AG04449 (cell line): ENCODE measurements around the gene IL1R2.
A peak's percentile ranks its signal among the peaks of the same experiment; 100 is the strongest.

ENCODE experiments used
- CTCF ChIA-PET: fragments of 350-600 bp; formaldehyde crosslinking; extraction: SDS; loops from one replicate; lab custom pipeline; 2021; ENCODE audit warnings: antibody characterized with exemption; lab: Yijun Ruan, JAX
- POLR2A ChIA-PET: fragments of 400-600, 350-600 bp; formaldehyde crosslinking; extraction: SDS; loops from one replicate; lab custom pipeline; 2020; ENCODE audit warnings: antibody characterized with exemption, inconsistent platforms; lab: Yijun Ruan, JAX
- DNase-seq: peaks from one replicate; pipeline ENCODE4 v3.0.0-alpha.2; 2010; ENCODE audit warnings: low read depth, low spot score
- H3K4me3 ChIP-seq: 2 replicates; pipeline ENCODE4 v1.5.1; 2011; ENCODE audit warnings: low read depth, mild to moderate bottlenecking, control low read depth, low read length
- CTCF ChIP-seq: IDR thresholded peaks from one replicate; pipeline ENCODE4 v1.5.1; 2011; ENCODE audit warnings: mild to moderate bottlenecking, moderate library complexity, low read length, control low read depth, inconsistent platforms; ENCODE audit not compliant: insufficient read depth; ENCODE audit errors: missing control alignments

IL1R2 gene

GRCh38 chr2:101971836-101972235 is 19.9 kb upstream of the IL1R2 start:
- POLR2A ChIA-PET = no interaction called here
- H3K4me3 ChIP-seq = no peak overlapping the region
- no peak for DNase-seq
- CTCF ChIA-PET = no interaction called here
- TF ChIP-seq CTCF = no peak

- ChIA-PET POLR2A (no interaction called here), CTCF (interaction anchor here (1.4 kb wide), 1 partner anchor 89 kb away, joined by 4 read pairs; no protein-coding TSS in a partner anchor)
- DNase-seq = peak; percentile 74
- TF ChIP-seq CTCF = no peak
- H3K4me3 ChIP-seq = no peak overlapping the region
Observed at GRCh38 chr2:101972621-101973434, 18.9 kb upstream of the IL1R2 start.

- CTCF ChIA-PET = interaction anchor here (1.0 kb wide), 1 partner anchor 45 kb away, joined by 3 read pairs; no protein-coding TSS in a partner anchor
Observed at GRCh38 chr2:101974663-101975062, 17.1 kb upstream of the IL1R2 start.

GRCh38 chr2:101975171-101975870 is 16.4 kb upstream of the IL1R2 start:
- DNase-seq = no peak
- CTCF ChIA-PET = interaction anchor here (1.0 kb wide), 2 partner anchors 31 to 45 kb away, joined by 3 to 4 read pairs; no protein-coding TSS in a partner anchor
- POLR2A ChIA-PET = interaction anchor here (0.6 kb wide), 1 partner anchor 155 kb away, joined by 4 read pairs; no protein-coding TSS in a partner anchor
- TF ChIP-seq CTCF = no peak
- H3K4me3 ChIP-seq = no peak overlapping the region

More at GRCh38 chr2:101974663-101975062, 17.1 kb upstream of the IL1R2 start:
- POLR2A ChIA-PET = interaction anchor here (0.6 kb wide), 1 partner anchor 156 kb away, joined by 4 read pairs; no protein-coding TSS in a partner anchor
- no peak for DNase-seq
- no peak for TF ChIP-seq CTCF
- H3K4me3 ChIP-seq = no peak overlapping the region

GRCh38 chr2:101976891-101977290 is 14.9 kb upstream of the IL1R2 start:
- POLR2A ChIA-PET = no interaction called here
- DNase-seq = no peak
- no peak overlapping the region for H3K4me3 ChIP-seq
- CTCF ChIA-PET = no interaction called here
- TF ChIP-seq CTCF = no peak

GRCh38 chr2:101980368-101980767 is 11.4 kb upstream of the IL1R2 start:
- no peak for DNase-seq
- no peak for TF ChIP-seq CTCF
- no peak overlapping the region for H3K4me3 ChIP-seq
- ChIA-PET CTCF (interaction anchor here (1.2 to 1.6 kb wide), 3 partner anchors 27 to 96 kb away, joined by 3 to 4 read pairs (median 3); no protein-coding TSS in a partner anchor), POLR2A (no interaction called here)
